Tongue (tissue), 2 donors: Measurements from ENCODE around the gene POLL. TPM values are rescaled to one million over a fixed set of nuclear protein-coding genes. Genes with fewer than 3 reads are reported as not detected.
A peak's percentile ranks its signal among the peaks of the same experiment; 100 is the strongest.

Source experiments
- DNase-seq: peaks from one replicate; pipeline ENCODE4 v3.0.0-alpha.2; 2015
- total RNA-seq: library from RNA; depleted of rRNA; stranded (reverse); fragments of >200 nt; gene quantifications from one replicate; pipeline ENCODE4 v1.2.3, GENCODE V29; 2014

The POLL gene
- total RNA-seq, 1 donor from 2014 or later: 12.3 TPM

DNA sequence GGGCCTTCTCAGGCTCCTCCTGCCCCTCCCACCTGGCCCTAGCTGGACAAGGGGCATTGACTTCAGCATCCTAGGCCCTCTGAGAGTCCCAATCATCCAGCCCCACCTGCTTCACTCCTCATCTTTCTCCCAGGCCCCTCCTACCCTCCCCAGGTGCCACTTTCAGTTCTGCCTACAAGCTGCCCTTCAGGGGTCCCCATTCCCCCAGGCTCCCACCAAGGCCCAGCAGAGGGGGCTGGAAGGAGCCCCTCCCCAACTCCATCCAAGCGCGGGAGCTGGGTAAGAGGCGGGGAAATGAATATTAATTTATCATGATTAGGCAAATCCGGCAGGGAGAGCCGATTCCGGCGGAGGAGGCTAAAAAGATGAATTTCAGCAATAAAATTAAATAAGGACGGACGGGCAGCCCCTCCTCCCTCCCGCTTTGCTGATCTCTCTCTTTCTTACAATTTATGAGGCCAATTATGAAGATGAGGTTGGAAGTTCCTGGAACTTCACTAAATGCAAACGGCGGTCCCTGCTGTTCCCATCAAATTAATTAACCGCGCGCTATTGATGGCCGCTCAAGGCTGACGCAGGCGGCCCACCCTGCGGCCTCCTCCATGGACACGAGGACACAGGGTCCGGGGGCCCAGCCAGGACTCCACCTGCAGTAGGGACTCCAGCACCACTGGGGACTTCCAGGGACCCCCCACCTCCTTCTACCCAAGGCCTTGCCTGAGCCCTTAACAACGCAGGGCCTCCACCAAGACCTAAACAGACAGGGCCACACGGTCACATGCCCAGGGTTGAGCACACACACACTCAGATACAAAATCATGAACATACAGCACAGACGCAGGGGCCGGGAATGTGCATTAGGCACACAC, 13.9 kb downstream of the POLL start:
- DNase-seq: no peak

DNA sequence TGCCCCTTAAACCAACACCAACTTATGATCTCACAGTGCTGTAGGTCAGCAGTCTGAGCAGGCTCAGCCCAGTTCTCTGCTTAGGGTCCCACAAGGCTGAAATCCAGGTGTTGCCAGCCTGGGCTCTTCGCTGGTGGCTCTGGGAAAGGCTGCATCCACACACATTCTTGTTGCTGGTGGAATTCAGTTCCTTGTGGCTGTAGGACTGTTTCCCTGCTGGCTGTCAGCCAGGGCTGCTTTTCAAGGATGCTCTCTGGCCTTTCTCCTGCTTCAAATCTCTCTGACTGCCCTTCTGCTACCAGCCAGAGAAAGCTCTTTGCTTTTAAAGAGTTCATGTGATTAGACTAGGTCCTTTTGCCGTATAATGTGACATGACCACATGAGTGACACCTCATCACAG, 15.3 kb downstream of the POLL start:
- no peak for DNase-seq

DNA sequence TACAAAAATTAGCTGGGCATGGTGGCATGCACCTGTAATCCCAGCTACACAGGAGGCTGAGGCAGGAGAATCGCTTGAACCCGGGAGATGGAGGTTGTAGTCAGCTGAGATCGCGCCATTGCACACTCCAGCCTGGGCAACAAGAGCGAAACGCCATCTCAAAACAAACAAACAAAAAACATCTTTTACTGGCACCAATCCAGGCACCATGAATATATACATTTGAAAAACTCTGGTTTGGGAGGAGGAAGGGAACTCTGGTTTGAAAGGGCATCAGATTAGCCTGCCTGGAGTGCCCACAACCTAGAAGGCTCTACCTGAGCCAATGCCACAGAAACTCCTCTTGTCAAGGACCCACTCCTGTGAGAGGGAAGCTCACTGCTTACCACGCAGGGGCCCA, 15.9 kb downstream of the POLL start:
- no peak for DNase-seq

DNA sequence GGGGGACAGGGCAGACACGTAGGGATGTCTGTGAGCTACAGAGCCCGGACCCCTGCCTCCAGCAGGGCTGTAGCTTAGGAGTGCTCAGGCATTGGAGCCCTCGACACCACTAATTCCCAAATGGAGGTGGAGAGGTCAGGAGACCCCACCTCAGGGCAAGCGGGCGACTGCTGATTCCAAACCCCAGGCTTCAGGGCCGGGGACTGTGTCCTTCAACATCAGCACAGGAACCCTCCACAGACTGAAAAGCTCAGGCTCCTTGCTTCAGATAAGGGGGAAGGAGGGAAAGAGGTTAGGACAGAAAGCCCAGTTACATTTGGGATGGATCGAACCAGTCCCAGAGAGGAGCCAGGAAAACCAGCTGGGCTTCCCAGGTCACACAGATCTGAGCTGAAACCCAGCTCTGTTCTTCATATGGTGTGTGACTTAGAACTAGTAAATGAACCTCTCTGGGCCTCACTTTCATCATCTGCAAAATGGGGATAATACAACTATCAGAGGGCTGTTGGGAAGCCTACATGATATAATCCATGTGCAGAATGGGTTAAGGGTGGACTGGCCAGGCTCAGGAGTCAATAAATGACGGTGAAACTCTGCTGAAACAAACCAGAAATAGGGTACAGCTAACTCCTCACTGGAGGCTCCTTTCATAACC, 16.7 kb downstream of the POLL start:
- DNase-seq: no peak

DNA sequence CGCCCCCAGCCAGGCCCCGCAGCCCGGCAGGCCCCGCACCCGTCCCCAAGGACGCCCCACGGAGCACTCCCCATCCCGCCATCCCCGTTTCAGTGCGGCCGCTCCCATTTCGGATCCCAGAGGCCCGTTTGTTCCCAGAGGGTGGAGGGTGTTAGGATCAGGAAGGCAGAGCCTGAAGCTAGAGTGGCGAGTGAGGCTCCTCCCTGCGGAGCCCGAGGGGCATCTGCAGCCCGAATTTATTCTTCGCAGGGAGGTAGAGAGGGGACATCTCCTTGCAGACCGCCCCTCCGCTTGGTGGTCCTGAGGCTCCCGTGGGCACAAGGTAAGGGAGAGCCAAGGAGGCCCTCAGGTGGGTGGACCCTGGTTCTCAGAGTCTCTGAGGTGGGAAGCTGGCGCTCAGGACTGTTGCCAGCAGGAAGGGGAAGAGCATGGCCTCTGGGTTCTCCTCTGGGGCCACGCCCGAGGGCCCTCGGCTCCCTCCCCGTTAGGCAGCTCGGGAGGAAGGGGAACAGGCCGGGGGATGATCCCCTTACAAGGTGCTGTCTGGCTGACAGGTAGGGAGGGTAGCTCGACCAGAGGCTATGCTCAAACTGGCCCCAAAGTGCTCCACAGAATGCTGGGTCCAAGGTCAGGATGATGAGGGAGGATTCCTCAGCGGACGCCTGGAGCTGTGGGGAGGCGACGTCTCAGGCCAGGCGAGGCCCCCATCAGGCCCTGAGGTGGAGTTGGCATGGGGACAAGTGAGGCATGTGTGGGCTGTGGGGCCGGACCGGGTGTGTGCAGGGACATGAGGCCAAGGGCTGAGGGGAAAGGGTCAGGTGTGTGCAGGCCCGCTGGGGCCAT, 17.4 kb downstream of the POLL start:
- no peak for DNase-seq

DNA sequence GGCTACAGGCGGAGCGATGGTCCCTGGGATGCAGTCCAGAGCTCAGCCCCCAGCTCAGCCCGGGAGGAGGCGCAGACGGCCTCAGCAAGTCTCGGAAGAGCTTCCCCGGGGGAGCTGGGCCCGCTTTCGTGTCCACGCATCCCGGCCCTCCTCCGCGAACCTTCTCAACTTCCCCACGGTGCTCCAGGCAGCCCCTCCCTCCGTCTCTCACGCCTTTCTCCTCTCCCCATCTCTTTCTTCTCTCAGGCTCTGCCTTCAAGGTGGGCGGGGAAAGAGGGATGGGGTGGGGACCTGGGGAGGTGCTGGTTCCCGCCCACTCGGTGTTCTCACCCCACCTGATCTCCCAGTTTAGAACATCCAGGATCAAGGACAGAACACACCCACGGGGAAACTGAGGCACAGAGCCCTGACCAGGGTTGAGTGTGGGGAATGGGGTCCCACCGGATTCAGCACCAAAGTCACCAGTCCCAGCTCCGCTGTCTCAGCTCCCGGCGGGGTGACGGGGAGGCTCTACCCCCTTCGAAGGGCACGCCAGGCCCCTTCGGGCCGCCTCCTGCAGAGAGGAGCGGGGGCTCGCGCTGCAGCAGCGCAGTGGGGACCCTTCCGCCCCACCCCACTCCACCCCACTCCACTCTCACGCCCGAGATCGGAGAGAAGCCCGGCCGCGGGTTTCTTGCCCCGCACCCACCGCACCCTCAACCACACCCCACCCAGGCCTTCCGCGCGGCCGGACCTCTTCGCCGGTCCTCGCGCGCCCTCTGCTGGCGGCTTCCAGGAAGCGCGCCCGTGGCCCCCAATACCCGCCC, 18.2 kb downstream of the POLL start:
- peak; percentile 91 for DNase-seq

DNA sequence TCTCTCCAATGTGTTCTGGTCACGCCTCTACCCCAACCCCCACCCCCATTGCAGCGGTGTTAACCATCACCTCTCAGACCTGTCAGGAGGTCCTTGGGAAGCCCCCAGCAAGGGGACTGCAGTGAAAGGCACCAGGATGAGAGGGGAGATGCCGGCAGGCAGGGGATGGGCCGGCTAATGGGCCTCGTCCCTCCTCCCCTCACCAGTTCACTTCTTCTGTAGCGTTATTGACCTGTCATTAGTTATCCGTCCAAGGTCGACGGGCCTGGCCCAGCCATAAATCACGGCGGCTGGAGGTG, 18.8 kb downstream of the POLL start:
- no peak for DNase-seq

DNA sequence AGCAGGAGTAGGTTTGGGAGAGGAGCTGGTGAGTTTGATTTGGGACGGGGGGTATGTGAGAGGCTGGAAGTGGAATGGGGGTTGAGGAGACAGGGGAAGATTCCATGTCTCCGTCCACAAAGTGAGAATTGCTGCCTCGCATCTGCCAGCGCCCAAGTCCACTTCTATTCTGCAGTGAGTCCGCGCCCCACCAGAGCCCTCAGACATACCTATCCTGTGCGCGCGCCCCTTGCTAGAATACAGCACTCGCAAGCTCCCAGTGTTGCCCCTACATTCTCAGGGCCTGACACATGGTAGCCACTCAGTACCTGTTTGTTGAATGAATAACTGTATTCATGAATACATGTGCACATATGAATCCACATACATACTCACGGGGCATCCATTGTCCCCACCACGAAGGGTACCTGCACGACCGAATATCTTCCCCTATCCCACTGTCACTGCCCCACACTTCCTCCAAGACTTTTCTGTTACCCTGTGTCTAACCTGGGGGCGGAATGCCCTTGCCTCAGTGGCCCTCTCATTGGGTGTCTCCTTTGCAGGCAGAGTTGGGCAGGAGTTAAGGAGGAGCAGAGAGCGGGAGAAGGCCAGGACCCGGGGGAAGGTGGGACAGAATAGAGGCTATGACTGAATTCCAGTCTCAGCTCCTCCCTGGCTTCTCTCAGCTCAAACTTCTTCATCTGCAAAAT, 19.9 kb downstream of the POLL start:
- DNase-seq: no peak

DNA sequence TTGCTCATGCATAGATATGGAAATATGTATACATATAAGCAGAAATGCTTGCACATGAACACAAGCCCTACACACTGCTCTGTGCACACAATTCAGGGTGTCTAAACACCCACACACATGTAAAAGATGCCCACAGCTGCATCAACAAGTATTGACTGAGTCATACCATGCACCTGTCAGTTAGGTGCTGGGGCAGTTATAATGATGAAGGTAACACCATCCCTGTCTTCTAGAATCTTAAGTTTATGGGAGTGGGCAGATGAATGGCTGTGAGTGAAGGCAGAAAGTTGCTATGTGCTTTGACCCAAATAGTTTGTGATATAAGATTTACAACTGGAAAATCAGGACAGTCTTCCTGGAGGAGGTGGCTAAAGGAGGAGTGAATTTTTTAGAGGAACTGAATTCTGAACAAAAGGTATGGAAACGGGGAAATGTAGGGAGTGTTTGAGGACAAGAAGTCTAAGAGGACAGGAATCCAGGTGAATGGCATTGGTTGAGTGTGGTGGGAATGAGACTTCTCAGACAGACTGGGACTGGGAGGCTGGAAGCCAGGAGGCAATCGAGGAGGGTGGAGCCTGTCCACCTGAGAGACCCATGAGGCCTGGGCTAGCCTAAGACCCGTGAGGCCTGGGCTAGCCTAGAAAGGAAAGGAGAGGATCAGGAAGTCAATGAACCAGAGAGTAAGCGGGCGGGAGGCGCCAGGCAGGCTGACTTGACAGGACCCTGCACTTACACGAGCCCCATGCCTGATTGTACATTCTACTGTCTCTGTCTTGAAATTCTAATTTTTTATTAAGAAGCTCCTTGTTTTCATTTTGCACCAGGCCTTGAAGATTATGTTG, 20.7 kb downstream of the POLL start:
- DNase-seq: no peak

DNA sequence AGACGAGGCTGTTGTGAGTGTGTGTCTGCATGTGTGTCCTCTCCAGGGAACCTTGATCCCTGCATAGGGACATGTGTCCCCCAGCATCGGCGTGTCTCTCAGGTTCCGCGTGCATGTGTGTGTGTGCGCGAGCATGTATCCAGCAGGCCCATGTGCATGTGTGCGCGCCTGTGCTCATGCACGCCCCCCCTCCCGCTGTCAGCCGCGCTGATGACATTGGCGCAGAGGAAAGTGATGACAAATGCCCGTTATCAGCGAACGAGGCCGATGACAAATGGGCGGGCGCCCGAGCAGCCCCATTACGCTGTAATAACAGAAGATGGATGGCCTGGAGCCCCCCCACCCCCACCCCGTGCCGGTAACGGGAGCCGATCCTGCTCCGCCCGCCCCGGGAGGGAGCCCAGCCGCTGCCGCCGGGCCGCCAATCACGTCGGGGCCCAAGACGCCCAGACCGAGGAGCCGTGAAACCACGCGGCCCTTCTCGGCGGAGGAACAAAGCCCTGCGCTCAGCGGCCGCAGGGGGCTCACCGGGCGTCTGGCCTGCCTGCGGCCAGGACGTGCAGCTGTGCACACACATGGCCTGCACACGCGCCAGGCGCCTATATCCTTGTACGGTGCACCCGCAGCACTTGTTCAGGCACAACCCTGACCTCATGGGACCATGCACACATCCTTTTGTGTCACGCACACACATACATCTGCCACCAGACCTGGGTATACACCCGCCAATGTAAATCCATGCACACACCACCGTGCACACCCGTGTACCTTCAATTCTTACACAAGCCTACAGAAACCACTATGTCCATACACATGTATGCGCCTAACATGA, 21.5 kb downstream of the POLL start:
- DNase-seq: peak; percentile 49

DNA sequence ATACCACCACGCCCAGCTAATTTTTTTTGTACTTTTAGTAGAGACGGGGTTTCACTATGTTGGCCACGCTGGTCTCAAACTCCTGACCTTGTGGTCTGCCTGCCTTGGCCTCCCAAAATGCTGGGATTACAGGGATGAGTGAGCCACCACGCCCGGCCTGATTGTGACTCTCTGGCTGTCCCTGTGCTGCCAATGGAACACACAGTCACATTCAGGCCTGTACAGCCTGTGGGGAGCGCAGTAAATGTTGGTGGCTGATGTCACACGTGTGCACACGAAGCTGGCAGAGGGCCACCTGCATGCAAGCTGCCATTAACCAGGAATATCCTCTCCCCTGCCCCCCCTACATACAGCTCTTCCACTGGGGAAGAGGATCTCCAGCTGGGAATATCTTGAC, 22.1 kb downstream of the POLL start:
- peak; percentile 27 for DNase-seq

DNA sequence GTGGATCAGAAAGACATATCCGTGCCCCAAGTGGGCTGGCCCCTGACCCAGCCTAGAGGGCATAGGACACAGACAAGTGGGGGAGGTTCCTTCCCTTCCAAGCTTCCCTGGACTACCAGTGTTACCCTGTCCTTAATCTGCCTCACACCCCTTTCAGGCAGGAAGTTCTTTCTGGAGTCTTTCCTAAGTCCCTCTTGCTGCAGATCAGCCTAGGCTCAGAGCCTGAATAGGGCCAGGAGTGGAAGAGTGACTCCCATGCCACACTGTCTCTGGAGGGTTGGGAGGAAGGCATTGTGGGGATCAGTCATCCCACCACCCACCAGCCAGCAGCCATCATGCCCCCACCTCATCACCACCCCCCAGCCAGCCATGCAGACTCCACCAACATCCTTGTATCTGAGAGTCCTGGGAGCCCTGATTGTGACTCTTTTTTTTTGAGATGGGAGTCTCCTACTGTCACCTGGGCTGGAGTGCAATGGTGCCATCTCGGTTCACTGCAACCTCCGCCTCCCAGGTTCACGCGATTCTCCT, 22.6 kb downstream of the POLL start:
- no peak for DNase-seq

DNA sequence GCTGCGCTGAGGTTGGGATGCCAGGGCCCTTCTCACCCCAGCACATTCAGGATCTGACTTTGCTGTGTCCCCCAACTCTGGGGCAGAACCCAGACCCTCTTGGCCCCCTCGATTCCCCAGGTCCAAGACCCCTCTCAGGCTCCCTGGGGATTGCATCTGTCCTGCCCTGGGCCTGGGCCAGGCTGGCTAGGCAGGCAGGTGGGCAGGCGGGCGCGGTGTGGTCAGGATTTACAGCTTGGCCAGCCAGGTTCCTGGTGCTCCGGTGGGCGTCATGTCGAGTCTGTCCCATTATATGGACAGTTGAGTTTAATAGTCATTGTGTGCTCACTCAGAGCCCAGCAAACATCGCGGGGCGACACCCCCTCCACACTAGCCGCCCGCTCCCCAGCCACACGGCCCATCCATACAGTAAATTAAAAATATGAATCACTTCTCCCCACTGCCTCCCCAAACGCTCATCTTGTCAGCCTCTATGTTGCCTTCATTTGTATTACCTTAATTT, 23.5 kb downstream of the POLL start:
- no peak for DNase-seq

DNA sequence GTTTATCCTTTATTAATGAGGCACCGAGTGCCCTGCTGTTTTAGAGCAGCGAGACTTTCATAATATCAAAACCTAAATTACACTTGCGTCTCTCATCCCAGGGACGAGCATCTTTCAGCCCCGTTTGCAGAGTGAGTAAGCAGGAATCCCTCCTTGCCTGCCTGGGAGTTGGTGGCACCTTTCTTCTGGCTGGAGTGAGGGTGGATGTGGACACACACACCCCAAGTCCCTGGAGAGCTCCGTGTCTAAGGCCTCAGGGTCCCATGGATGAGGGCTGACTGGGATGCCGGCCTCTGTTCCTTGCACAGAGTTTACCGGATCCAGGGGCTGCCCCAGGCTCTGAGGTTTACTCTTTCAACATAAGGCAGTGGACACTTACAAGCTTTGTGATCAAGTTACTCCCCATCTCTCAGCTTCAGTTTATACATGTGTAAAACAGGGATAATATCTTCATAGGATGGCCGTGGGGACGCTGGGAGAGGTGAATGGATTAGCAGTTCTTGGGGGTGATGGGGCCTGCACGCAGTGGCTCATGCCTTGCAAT, 24.5 kb downstream of the POLL start:
- no peak for DNase-seq

DNA sequence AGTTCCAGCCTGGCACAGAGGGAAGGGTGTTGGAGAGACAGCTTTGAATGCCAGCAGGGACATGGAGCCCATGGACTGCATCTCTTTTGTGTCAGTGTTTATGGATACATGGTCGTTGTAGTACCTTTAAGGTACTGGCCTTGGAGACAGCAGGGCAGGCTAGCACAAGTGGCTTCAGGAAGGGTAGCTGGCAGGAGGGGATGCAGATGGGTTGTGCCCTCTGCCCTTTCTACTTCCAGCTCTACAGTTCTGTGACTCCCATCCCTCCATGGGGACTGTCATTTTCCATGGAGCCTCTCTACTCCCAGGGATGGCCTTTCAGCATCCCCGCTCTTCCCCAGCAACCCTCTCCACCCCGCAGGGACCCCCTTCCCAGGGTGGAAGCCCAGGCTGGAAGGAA, 25.1 kb downstream of the POLL start:
- no peak for DNase-seq

DNA sequence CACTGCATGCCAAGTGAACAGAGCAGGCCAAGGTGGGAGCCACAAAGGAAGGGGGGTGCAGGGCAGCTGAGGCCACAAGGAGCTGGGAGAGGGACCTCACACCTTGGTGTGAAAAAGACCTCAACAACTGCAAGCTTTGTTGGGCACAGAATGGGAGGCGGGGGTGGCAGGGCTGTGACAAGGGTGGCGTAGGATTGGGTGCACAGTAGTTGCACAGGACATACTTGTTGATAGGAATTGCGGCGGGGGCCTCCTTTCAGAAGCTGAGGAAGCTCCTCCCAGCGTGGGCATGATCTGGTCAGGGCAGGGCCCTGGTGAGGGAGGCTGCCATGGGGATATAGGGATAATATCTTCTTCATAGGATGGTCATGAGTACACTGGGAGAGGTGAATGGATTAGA, 25.8 kb downstream of the POLL start:
- no peak for DNase-seq

DNA sequence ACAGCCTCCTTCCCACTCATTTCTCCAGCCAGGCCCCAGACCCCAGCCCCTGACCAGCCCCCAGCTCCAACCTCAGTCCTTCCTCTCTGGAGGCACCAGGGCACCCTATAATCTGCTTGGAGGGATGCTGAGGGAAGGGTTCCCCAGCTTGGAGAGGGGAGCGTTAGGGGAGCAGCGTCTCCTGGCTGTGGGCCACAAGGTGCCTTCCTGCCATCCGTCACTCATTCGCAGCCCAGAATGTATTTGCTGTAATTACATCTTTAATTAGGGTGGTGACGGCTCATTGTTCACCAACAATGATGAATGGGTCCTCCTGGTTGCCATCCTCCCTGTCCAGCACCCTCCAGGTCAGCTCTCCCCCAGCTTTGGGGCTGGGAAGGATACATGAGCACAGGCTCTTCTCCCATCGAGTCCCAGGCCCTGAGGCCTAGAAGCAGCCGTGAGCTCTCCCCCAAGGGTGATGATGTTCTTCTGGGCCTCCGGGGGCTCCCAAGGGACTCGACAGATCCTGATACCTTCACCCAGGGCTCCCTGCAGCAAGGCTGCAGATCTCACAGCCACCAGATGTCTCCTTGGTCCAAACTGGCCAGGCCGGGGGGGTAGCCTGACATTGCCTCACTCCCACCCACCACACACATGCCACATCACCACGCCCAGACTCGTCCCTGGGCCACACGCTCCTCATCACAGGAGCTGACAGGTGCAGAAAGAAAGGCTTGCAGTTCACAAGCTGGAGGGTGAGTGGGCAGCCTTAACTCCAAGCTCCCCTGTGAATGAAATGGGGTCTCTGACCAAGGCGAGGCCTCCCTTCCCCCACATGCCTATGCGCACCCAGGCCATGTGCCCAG, 26.8 kb downstream of the POLL start:
- DNase-seq: no peak
